NB4 (cell line): ENCODE results near the gene ARID3C.

ENCODE experiments used
- CTCF ChIP-seq: IDR thresholded peaks from one replicate; pipeline ENCODE4 v1.5.1; 2012; ENCODE audit warnings: low read depth, low read length
- POLR2A ChIP-seq: IDR thresholded peaks from 2 replicates; pipeline ENCODE4 v1.6.1; 2011; ENCODE audit warnings: mild to moderate bottlenecking; ENCODE audit not compliant: insufficient read length; ENCODE audit errors: extremely low read depth

DNA sequence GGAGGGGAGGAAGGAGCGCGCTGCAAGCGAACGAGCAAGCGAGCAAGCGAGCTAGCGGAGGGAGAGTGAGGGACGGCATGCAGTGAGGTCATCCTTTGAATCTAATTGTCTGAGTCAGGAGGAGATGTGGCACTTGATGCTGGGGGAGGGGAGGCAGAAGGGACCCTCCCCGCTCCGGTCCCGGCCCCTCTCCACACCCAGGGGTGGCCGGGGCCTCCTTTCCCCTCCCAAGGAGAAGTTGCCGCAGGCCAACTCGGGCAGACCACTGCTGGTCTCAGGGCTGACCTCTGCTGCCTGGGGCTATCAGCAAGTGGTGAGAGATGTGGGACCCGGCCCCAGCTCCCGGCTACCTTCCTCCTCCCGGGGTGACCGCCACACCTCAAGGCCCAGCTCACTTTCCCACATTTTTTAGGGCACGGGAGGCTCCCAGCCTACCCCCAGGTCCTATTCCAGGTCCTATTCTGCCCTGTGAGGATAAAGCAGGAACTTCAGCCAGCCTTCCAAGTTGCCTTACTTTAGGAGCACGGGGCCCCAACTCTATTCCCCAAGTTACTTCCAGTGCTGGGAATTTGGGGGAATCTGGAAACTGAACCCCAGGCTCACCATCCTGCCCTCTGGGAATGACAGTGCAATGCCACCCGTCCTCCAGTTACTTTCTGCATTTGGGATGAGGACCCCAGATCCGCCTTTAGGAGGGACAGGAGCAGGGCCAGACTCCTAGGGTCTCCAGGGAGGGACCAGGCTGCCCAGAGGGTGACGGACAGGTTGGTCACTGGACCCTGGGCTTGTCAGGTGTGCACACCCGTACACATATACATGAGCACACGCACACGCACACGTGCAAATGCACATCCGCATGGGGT, 50.4 kb downstream of the ARID3C start:
- TF ChIP-seq POLR2A (no peak), CTCF (no peak)
